Neuronal stem cell (in vitro differentiated cells): ENCODE data around the gene SPINK4.

Experiments
- DNase-seq: peaks from one replicate; pipeline ENCODE4 v3.0.0-alpha.2; 2013; ENCODE audit warnings: low spot score
- H2AFZ ChIP-seq: one replicate; pipeline ENCODE4 v1.6.1; 2013; ENCODE audit warnings: mild to moderate bottlenecking, low read length, inconsistent platforms
- H2AK5ac ChIP-seq: 2 replicates; pipeline ENCODE4 v1.6.1; 2013; ENCODE audit warnings: low read depth, mild to moderate bottlenecking, inconsistent platforms, low read length, moderate library complexity, mixed read lengths
- H2BK120ac ChIP-seq: 2 replicates; pipeline ENCODE4 v1.6.1; 2013; ENCODE audit warnings: low read depth, mild to moderate bottlenecking, inconsistent platforms, low read length, moderate library complexity, mixed read lengths
- H2BK12ac ChIP-seq: one replicate; pipeline ENCODE4 v1.6.1; 2013; ENCODE audit warnings: low read length, inconsistent platforms
- H2BK15ac ChIP-seq: 2 replicates; pipeline ENCODE4 v1.6.1; 2013; ENCODE audit warnings: mild to moderate bottlenecking, low read length, inconsistent platforms, mixed read lengths
- H2BK5ac ChIP-seq: one replicate; pipeline ENCODE4 v1.6.1; 2013; ENCODE audit warnings: inconsistent platforms, mild to moderate bottlenecking, low read length, moderate library complexity
- H3K14ac ChIP-seq: one replicate; pipeline ENCODE4 v1.6.1; 2013; ENCODE audit warnings: low read length, inconsistent platforms
- H3K18ac ChIP-seq: 2 replicates; pipeline ENCODE4 v1.6.1; 2013; ENCODE audit warnings: low read length, inconsistent platforms
- H3K23ac ChIP-seq: 2 replicates; pipeline ENCODE4 v1.6.1; 2013; ENCODE audit warnings: low read depth, mild to moderate bottlenecking, mixed read lengths, low read length, inconsistent platforms; ENCODE audit not compliant: poor library complexity
- H3K27ac ChIP-seq: replicated peaks from 3 replicates; pipeline ENCODE4 v1.5.1; 2013; ENCODE audit warnings: low read length, inconsistent platforms
- H3K27me3 ChIP-seq, 3 experiments: 2 replicates each; pipeline ENCODE4 v1.6.1; 2013; ENCODE audit warnings: low read length in 3 of 3, mild to moderate bottlenecking in 2 of 3, inconsistent platforms in 1 of 3, low read depth in 1 of 3, mixed read lengths in 1 of 3, moderate library complexity in 1 of 3; ENCODE audit not compliant: control insufficient read depth in 3 of 3, insufficient read depth in 3 of 3
- H3K36me3 ChIP-seq, 2 donors: replicated peaks in 1 of 2; 2 replicates each; pipeline ENCODE4 v1.6.1; 2013; ENCODE audit warnings: low read length in 2 of 2; ENCODE audit not compliant: control insufficient read depth in 2 of 2, insufficient read depth in 2 of 2
- H3K4ac ChIP-seq: 2 replicates; pipeline ENCODE4 v1.6.1; 2013; ENCODE audit warnings: inconsistent platforms, mild to moderate bottlenecking, low read length, moderate library complexity
- H3K4me1 ChIP-seq, 2 donors: 1 replicate in 1 of 2; 2 replicates in 1 of 2; pipeline ENCODE4 v1.6.1; 2013; ENCODE audit warnings: low read length in 2 of 2, low read depth in 1 of 2; ENCODE audit not compliant: control insufficient read depth in 2 of 2, insufficient read depth in 1 of 2
- H3K4me2 ChIP-seq: one replicate; pipeline ENCODE4 v1.6.1; 2013; ENCODE audit warnings: mild to moderate bottlenecking, low read length, inconsistent platforms; ENCODE audit not compliant: insufficient read depth, poor library complexity, severe bottlenecking
- H3K4me3 ChIP-seq, 2 donors: 2 replicates each; pipeline ENCODE4 v1.5.1; 2013; ENCODE audit warnings: low read length in 2 of 2, mild to moderate bottlenecking in 2 of 2, inconsistent platforms in 1 of 2, moderate library complexity in 1 of 2
- H3K79me1 ChIP-seq: one replicate; pipeline ENCODE4 v1.6.1; 2013; ENCODE audit warnings: low read depth, mild to moderate bottlenecking, inconsistent platforms, low read length, moderate library complexity
- H3K9ac ChIP-seq: one replicate; pipeline ENCODE4 v1.6.1; 2013; ENCODE audit warnings: mild to moderate bottlenecking, low read depth, low read length, inconsistent platforms; ENCODE audit not compliant: poor library complexity
- H3K9me3 ChIP-seq, 2 donors: replicated peaks in 1 of 2; 2 replicates each; pipeline versions ENCODE3 to v1.6.1; 2013; ENCODE audit warnings: low read length in 2 of 2, mild to moderate bottlenecking in 2 of 2, inconsistent platforms in 1 of 2, low read depth in 1 of 2, mixed read lengths in 1 of 2, moderate library complexity in 1 of 2; ENCODE audit not compliant: control insufficient read depth in 2 of 2, insufficient read depth in 1 of 2
- H4K8ac ChIP-seq: one replicate; pipeline ENCODE4 v1.6.1; 2013; ENCODE audit warnings: low read depth, mild to moderate bottlenecking, inconsistent platforms, low read length, moderate library complexity
- H4K91ac ChIP-seq: one replicate; pipeline ENCODE4 v1.6.1; 2013; ENCODE audit warnings: low read length, low read depth, mild to moderate bottlenecking, inconsistent platforms; ENCODE audit not compliant: poor library complexity
- WGBS, 2 donors: extraction: QIAGEN DNeasy Blood & Tissue Kit; methylation state at CpG; one replicate each; pipeline ENCODE4 v1.1.7; 2013; ENCODE audit warnings: missing lambda C conversion rate in 2 of 2, mixed read lengths in 1 of 2; ENCODE audit not compliant: insufficient read length in 2 of 2, insufficient replicate concordance in 1 of 2; ENCODE audit errors: extremely low coverage in 2 of 2; 5-methylcytosine and 5-hydroxymethylcytosine counted together

SPINK4 gene

DNA sequence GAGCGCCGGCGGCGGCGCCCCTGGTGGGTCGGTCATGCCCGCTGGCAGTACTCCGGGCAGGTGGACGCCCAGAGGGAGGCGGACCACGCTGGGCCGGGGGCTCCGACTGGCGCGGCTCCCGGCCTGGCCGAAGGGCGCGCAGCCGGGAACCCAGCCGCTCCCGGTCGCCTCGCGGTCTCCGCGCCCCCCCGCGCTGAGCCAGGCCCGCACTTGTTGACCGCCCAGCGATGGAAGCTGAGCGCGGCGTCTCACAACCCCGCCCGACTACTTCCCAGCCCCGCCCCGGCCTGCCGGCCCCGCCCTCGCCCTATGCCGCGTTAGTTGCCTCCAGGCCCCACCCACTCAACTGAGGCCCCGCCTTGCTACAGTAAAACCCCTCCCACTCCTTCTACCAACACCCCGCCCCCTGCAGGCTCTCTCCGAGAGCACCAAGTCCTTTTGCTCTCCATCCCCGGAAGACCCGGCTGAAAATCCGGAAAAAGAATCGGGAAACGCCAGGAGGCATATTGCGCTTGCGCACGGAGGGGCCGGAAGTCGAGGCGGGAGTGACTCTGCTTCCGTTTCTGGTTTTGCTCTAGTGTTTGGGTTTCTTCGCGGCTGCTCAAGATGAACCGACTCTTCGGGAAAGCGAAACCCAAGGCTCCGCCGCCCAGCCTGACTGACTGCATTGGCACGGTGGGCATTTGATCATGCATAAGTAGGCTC, 24.7 kb downstream of the SPINK4 start, which contains the start of the genes BAG1 and CHMP5:
Gene BAG1 (minus strand): TSS at position 236 of the 705 bp plus-strand sequence.
Gene CHMP5 (plus strand): TSS at position 577 of the 705 bp plus-strand sequence. CDS start 30 bp downstream, at position 607.
- DNase-seq = peak; percentile 98
- H3K4me3 ChIP-seq = peak within 1 kb of the TSS; percentile 85 to 95
- H3K4me2 ChIP-seq = peak within 1 kb of the TSS; percentile 90
- no peak within 1 kb of the TSS for H4K8ac ChIP-seq
- no peaks in the 10 kb centered on the region for H3K9me3 ChIP-seq
- peak within 1 kb of the TSS; percentile 47 for H3K27ac ChIP-seq
- peak within 1 kb of the TSS; percentile 90 for H3K18ac ChIP-seq
- no peak within 1 kb of the TSS for H2BK15ac ChIP-seq
- peaks cover 9% of the 10 kb centered on the region for H3K79me1 ChIP-seq
- peak within 1 kb of the TSS; percentile 60 for H2AK5ac ChIP-seq
- H2AFZ ChIP-seq = peak within 1 kb of the TSS; percentile 95
- H2BK5ac ChIP-seq = no peak within 1 kb of the TSS
- no peaks in the 10 kb centered on the region for H3K27me3 ChIP-seq
- peaks cover 7 to 14% of the 10 kb centered on the region in 2 donors for H3K4me1 ChIP-seq
- no peak within 1 kb of the TSS for H2BK12ac ChIP-seq
- H2BK120ac ChIP-seq = peak within 1 kb of the TSS; percentile 66
- no peak within 1 kb of the TSS for H4K91ac ChIP-seq
- no CpG with 5 or more reads among the region's 67 CpGs for WGBS, 2 donors
- H3K9ac ChIP-seq = peak within 1 kb of the TSS; percentile 98
- H3K4ac ChIP-seq = no peak within 1 kb of the TSS
- peak within 1 kb of the TSS; percentile 75 for H3K23ac ChIP-seq
- peaks cover 14 to 62% of the 10 kb centered on the region in 2 donors for H3K36me3 ChIP-seq
- peak within 1 kb of the TSS; percentile 91 for H3K14ac ChIP-seq

DNA sequence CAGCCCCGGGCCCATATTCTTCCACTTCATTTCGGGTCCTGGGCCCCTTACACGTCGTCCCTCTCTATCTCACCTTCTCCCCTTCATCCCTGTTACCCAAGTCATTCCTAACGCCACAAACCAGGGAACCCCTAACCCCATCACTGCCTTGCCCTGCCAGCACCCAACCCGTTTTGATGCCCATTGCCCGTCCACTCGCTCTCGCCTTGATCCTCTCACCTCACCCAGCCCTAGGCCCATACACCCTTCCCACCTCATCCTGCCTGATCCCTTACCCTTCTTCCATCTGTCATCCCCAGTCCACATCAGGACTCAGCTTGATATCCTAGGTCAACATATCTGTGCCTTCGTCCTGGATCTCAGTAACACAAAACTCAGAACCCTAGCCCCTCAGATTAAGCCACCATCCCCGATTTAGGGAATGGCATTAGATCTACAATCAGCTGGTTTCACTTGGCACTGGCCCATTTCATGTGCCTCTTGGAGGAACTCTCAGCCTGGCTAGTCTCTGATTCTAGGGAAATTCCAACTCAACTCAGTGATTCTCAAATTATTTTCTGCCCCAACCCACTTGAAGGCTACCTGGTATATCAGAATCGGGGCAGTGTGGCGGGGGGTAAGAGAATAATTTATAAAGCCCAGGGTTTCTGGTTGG, 25.4 kb downstream of the SPINK4 start:
- Histone ChIP-seq H3K36me3 (peaks cover 12 to 62% of the 10 kb centered on the region in 2 donors), H2BK15ac (no peak overlapping the region)

DNA sequence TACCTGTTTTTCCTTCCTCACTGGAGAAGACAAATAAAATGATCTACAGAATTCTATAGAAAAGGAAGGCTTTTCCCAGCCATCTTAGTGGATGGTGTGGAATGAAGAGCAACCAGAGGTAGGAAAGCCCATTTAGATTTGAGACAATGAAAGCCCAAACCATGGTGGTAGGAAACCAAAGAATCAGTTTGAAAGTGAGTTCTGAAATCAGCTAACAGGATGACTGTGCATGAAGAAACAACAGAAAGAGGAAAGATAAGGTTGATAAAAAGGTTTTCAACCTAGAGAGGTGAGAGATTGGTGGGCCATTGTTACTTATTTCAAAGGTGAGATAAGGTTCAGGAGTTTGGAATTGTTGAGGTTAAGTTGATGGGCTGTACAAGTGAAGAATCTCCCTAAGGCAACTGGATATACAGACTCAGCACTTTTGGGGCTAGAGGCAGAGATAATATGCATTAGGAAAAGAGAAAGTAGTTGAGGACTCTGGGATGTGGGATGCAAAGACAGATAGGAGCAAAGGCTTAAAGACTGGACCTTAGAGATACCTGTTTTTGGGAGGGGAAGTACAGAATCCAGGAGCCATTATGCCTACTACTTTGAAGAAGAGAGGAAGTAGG, 27.3 kb downstream of the SPINK4 start:
- Histone ChIP-seq H2AK5ac (no peak overlapping the region), H4K91ac (no peak overlapping the region), H3K18ac (no peak overlapping the region), H2AFZ (no peak overlapping the region), H3K79me1 (peaks cover 9% of the 10 kb centered on the region), H3K27me3 (no peaks in the 10 kb centered on the region), H2BK15ac (no peak overlapping the region), H3K9ac (no peak overlapping the region), H3K23ac (no peak overlapping the region), H3K4me1 (peaks cover 7 to 14% of the 10 kb centered on the region in 2 donors), H3K14ac (no peak overlapping the region), H3K4ac (no peak overlapping the region), H2BK12ac (no peak overlapping the region), H3K36me3 (peaks cover 14 to 61% of the 10 kb centered on the region in 2 donors), H2BK5ac (no peak overlapping the region), H3K4me3 (no peak overlapping the region), H2BK120ac (no peak overlapping the region), H3K27ac (no peak overlapping the region), H3K9me3 (no peaks in the 10 kb centered on the region), H4K8ac (no peak overlapping the region), H3K4me2 (no peak overlapping the region)
- DNase-seq = no peak

More for the DNA sequence above, 25.4 kb downstream of the SPINK4 start:
- H3K18ac ChIP-seq = peak overlapping the region; percentile 80
- peak overlapping the region; percentile 98 for H3K9ac ChIP-seq
- no peak overlapping the region for H4K91ac ChIP-seq
- peak overlapping the region; percentile 50 for H2AFZ ChIP-seq
- no CpG with 5 or more reads among the region's 13 CpGs for WGBS, 2 donors
- H2BK12ac ChIP-seq = no peak overlapping the region
- H3K23ac ChIP-seq = peak overlapping the region; percentile 70
- H3K79me1 ChIP-seq = peaks cover 9% of the 10 kb centered on the region
- peak overlapping the region; percentile 47 for H3K27ac ChIP-seq
- no peak overlapping the region for H3K4ac ChIP-seq
- H3K9me3 ChIP-seq = no peaks in the 10 kb centered on the region
- H3K27me3 ChIP-seq = no peaks in the 10 kb centered on the region
- no peak for DNase-seq
- H3K4me1 ChIP-seq = peaks cover 7 to 14% of the 10 kb centered on the region in 2 donors
- H2AK5ac ChIP-seq = peak overlapping the region; percentile 60
- H2BK5ac ChIP-seq = no peak overlapping the region
- no peak overlapping the region for H3K14ac ChIP-seq
- H3K4me3 ChIP-seq = peak overlapping the region; percentile 81 to 85
- H4K8ac ChIP-seq = no peak overlapping the region
- peak overlapping the region; percentile 82 for H3K4me2 ChIP-seq
- no peak overlapping the region for H2BK120ac ChIP-seq

DNA sequence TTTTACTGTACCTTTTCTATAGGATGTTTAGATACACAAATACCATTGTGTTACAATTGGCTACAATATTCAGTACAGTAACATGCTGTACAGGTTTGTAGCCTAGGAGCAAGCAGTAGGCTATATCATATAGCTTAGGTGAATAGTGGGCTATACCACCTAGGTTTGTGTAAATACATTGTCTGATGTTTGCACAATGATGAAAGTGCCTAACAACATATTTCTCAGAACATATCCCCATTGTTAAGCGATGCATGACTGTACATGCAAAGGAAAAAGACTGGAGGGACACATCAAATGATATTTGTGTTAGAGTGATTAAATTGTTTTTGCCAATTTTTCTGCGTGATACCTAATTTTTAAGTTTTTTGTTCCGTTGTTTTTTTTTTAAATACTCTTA, 30.2 kb downstream of the SPINK4 start:
- Histone ChIP-seq H2BK120ac (no peak overlapping the region), H3K14ac (no peak overlapping the region), H3K23ac (no peak overlapping the region), H2AK5ac (no peak overlapping the region), H3K9ac (no peak overlapping the region), H2AFZ (no peak overlapping the region), H3K4me1 (peaks cover 4 to 7% of the 10 kb centered on the region in 2 donors), H3K4me2 (no peak overlapping the region), H3K9me3 (no peaks in the 10 kb centered on the region), H2BK12ac (no peak overlapping the region), H2BK5ac (no peak overlapping the region), H3K27ac (no peak overlapping the region), H3K79me1 (peaks cover 3% of the 10 kb centered on the region), H3K18ac (no peak overlapping the region), H3K36me3 (peaks cover 14 to 80% of the 10 kb centered on the region in 2 donors), H3K27me3 (no peaks in the 10 kb centered on the region), H3K4me3 (no peak overlapping the region), H2BK15ac (no peak overlapping the region), H4K91ac (no peak overlapping the region), H3K4ac (no peak overlapping the region), H4K8ac (no peak overlapping the region)
- no peak for DNase-seq
- WGBS, 2 donors = no CpG with 5 or more reads among the region's 3 CpGs
